Spinal cord (tissue), 10 donors: ENCODE data around the gene SIX2. TPM values are rescaled to one million over a fixed set of nuclear protein-coding genes. Genes with fewer than 3 reads are reported as not detected.
A peak's percentile ranks its signal among the peaks of the same experiment; 100 is the strongest.

Experiments used
- DNase-seq, 6 donors: peaks; one replicate each; pipeline versions ENCODE4 v3.0.0 to v3.0.0-alpha.2; 2013 to 2015; ENCODE audit warnings: low spot score in 6 of 6, low read depth in 4 of 6
- H3K27ac ChIP-seq: one replicate; pipeline ENCODE4 v1.5.1; 2013; ENCODE audit warnings: low read depth, low read length, control low read depth
- H3K27me3 ChIP-seq: one replicate; pipeline ENCODE4 v1.6.1; 2013; ENCODE audit warnings: low read length; ENCODE audit not compliant: control insufficient read depth, insufficient read depth
- H3K36me3 ChIP-seq: one replicate; pipeline ENCODE4 v1.6.1; 2013; ENCODE audit warnings: low read length; ENCODE audit not compliant: control insufficient read depth, insufficient read depth
- H3K4me1 ChIP-seq: one replicate; pipeline ENCODE4 v1.6.1; 2013; ENCODE audit warnings: low read length; ENCODE audit not compliant: control insufficient read depth, insufficient read depth
- H3K4me3 ChIP-seq: one replicate; pipeline ENCODE4 v1.5.1; 2013; ENCODE audit warnings: low read depth, low read length, control low read depth
- H3K9me3 ChIP-seq: one replicate; pipeline ENCODE4 v1.6.1; 2013; ENCODE audit warnings: low read length; ENCODE audit not compliant: control insufficient read depth, insufficient read depth
- WGBS: methylation state at CpG from one replicate; pipeline ENCODE4 v1.1.5; 2013; ENCODE audit warnings: missing lambda C conversion rate; ENCODE audit not compliant: insufficient coverage; 5-methylcytosine and 5-hydroxymethylcytosine counted together
- polyA plus RNA-seq, 2 donors: library from polyadenylated mRNA; unstranded; fragments of 120-200 nt; gene quantifications; one replicate each; pipeline ENCODE4 v1.2.1, GENCODE V29; 2013; ENCODE audit not compliant: insufficient read length in 2 of 2
- total RNA-seq, 2 donors: library from RNA; depleted of rRNA in 1 of 2; stranded (reverse); fragments of 120-200 nt in 1 of 2; fragments of >200 nt in 1 of 2; gene quantifications; one replicate each; pipeline versions ENCODE4 v1.2.3 to v1.2.4, GENCODE V29; 2013 to 2014
- donor health status: healthy.

SIX2 gene
- total and polyA plus RNA-seq, 4 donors = 0.16 to 5.5 (median 0.90) TPM

DNA sequence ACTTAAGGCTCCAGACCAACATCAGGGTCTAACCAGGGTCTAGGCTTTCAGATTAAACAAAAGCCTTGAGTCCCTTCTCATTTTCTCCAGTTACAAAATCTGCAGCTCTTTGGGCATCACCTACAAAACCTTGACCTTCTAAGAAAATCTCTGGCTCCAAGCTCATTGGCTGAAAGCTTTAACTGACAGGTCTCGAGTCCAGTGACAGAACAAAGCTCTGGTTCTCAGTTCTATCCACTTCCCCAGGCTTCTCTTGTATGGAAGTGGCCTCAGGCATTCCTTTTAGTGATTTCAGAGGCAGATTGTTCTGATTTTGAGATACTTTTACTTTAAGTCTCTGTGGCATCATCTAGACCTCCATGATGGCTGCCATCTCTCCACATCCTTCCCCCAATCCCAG, 11.3 kb downstream of the SIX2 start:
- H3K27me3 ChIP-seq = peaks cover 77% of the 10 kb centered on the region
- H3K36me3 ChIP-seq = no peaks in the 10 kb centered on the region
- no peak overlapping the region for H3K27ac ChIP-seq
- H3K4me3 ChIP-seq = no peak overlapping the region
- H3K4me1 ChIP-seq = peaks cover 19% of the 10 kb centered on the region
- DNase-seq = no peak
- no CpG with 5 or more reads among the region's 1 CpG for WGBS
- no peaks in the 10 kb centered on the region for H3K9me3 ChIP-seq

DNA sequence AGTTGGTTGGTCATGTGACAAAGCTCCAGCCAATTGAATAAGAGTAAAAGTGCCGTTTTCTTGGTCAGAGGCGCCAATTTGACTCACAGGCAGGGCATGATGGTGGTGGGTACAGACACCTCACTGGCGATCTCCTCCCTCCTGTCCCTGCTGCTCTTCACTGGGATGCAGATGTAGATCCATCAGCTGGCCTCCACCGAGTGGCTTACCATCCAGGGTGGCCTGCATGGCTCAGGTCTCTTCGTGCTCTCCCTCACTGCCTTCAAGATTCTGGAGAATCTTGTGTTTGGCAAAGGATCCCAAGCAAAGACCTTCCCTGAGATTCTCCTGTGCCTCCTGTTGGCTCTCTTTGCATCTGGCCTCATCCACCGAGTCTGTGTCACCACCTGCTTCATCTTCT, 12.9 kb downstream of the SIX2 start:
- Histone ChIP-seq H3K27me3 (peaks cover 61% of the 10 kb centered on the region), H3K9me3 (no peaks in the 10 kb centered on the region), H3K27ac (no peak overlapping the region), H3K36me3 (no peaks in the 10 kb centered on the region), H3K4me1 (peaks cover 13% of the 10 kb centered on the region), H3K4me3 (no peak overlapping the region)
- 77% methylated on average over 6 of the region's 6 CpGs for WGBS
- no peak for DNase-seq

DNA sequence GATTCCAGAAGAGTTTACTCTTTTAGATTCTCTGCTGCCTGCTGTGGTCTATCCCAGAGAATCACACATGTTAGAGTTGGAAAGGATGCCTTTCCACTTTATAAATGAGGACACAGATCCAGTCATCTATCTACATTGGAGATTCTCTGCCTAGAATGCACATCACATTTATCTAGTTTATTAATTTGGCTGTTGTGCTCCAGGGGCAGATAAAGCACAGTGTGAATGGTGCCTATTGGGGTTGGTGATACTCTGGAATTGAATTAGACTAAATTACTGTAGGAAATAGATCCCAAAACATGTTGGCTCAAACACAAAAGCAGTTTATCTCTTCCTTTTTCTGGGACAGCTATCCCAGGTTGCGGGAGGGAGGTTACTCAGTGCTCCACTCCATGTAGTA, 14.9 kb downstream of the SIX2 start:
- Histone ChIP-seq H3K27ac (no peak overlapping the region), H3K36me3 (no peaks in the 10 kb centered on the region), H3K27me3 (peaks cover 44% of the 10 kb centered on the region), H3K4me1 (no peaks in the 10 kb centered on the region), H3K9me3 (no peaks in the 10 kb centered on the region), H3K4me3 (no peak overlapping the region)
- WGBS = no CpG with 5 or more reads among the region's 1 CpG
- peak in 1 of 6 donors; percentile 67 for DNase-seq

DNA sequence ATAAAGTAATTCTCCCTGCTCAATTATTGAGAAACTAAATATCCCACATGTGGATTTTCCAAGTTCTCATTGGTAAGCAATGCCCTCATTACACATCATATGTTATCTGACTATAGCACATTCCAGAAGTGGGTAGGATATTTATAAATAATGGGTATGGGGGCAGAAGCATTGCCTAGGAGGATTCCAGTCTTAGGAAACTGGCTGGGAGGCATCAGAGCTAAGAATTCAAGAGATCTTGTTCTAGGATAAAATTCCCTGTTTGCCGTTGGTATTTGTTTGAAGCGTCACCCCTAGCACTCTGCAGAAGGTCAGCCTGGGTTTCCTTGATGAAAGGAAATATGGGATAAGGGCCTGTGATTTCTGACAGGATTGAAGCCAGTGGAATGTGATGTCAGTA, 20.1 kb downstream of the SIX2 start:
- H3K4me1 ChIP-seq = no peaks in the 10 kb centered on the region

DNA sequence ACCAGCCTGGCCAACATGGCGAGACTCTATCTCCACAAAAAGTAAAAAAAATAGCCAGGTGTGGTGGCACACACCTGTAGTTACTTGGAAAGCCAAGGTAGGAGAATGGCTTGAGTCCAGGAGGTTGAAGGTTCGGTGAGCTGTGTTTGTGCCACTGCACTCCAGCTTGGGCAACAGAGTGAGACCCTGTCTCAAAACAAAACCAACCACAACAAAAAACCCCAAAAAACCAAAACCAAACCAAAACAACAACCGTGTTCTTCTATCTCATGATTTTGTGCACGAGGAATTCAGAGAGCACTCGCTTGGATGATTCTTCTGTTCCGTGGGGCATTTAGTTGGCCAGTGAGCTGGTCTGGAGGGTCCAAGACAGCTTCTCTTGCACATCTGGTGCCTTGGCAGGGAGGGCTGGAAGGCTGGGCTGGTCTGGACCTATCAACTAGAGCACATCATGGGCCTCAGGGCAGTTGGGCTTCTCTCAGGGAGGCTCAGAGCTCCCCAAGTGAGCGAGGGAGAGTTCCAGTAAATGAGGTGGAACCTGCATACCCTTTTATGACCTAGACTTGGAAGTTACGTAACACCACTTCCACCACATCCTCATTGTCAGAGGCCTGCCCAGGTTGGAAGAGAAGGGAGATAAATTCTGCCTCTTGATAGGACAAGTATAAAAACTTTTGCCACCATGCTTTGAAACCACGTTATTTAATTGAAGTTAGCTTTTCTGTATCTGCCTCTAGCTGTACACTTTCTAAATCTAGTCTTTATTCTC, 25.2 kb downstream of the SIX2 start:
- DNase-seq = no peak
- WGBS = 93% methylated on average over 2 of the region's 9 CpGs
- Histone ChIP-seq H3K36me3 (no peaks in the 10 kb centered on the region), H3K9me3 (peaks cover 3% of the 10 kb centered on the region), H3K27ac (no peak overlapping the region), H3K27me3 (peaks cover 13% of the 10 kb centered on the region), H3K4me3 (no peak overlapping the region), H3K4me1 (no peaks in the 10 kb centered on the region)

More for the DNA sequence above, 20.1 kb downstream of the SIX2 start:
- Histone ChIP-seq H3K9me3 (peaks cover 3% of the 10 kb centered on the region), H3K36me3 (no peaks in the 10 kb centered on the region), H3K4me3 (no peak overlapping the region), H3K27ac (no peak overlapping the region), H3K27me3 (peaks cover 17% of the 10 kb centered on the region)
- DNase-seq = no peak
- 94% methylated on average over 2 of the region's 2 CpGs for WGBS

DNA sequence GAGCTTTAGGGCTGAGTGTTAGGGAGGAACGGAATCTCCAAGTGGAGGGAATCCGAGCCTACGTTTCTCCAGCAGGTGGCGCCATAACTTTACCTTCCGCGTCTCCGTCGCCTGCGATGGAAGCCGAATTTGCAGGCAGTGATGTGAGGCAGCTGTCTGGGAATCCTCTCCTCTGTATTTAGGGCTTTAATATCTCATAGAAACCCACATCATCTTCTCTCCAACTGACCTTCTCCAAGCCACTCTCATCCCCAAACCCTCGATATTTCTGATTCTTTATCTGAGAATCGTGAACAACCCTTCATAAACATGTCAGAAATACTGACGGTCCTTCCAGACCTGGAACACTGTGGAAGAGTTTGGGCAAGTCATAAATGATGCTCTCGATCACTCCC, 27.5 kb downstream of the SIX2 start:
- Histone ChIP-seq H3K4me1 (no peaks in the 10 kb centered on the region), H3K27ac (no peak overlapping the region), H3K27me3 (peaks cover 7% of the 10 kb centered on the region), H3K4me3 (no peak overlapping the region), H3K36me3 (no peaks in the 10 kb centered on the region), H3K9me3 (no peaks in the 10 kb centered on the region)
- WGBS = 15% methylated on average over 10 of the region's 14 CpGs
- DNase-seq = peak; percentile 59 to 94 (median 74)

DNA sequence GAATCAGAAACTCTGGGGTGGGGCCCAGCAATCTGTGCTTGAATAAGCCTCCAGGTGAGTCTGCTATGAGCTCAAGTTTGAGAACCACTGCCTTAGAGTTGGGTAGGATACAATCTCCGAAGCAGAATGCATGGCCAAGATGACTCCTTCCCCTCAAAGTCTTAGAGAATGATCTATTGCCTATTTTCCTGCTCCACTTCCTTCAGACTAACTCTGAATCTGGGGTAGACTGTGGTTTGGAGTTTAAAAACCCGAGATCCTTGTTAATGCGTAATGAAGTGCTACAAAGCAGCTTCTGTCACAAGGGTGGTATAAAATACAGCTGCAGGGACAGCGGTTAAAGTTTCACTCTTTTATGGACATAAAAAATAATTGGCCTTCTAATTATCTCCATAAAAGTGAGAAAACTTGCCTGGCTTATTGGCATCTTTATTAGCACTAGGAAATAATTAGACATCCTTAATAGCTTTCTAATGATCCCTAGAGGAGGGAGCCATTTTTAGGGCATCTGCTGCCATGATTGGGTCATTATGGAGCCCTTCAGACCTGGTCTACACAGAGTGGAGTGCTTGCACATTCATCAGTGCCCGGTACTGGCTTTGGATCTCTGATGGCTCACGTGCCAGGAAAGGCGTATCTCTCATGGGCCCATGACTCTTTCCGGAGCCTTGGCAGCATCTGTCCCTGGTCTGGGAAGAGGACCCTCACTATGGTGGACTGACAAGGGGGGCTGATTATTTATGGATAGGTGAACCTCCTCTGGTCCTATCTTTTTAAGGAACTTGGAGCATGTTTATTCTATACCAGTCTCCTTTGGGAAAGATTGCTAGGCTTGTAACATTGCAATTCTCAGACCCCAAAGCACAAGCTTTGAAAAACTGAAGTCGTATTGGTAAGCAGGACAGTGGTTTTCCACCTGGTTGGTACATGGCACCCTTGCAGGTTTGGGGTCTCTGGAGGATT, 28.2 kb downstream of the SIX2 start:
- no peak overlapping the region for H3K27ac ChIP-seq
- H3K4me1 ChIP-seq = no peaks in the 10 kb centered on the region
- peak in 2 of 6 donors; percentile 26 to 57 for DNase-seq
- no peaks in the 10 kb centered on the region for H3K36me3 ChIP-seq
- peaks cover 5% of the 10 kb centered on the region for H3K27me3 ChIP-seq
- H3K9me3 ChIP-seq = no peaks in the 10 kb centered on the region
- 42% methylated on average over 5 of the region's 9 CpGs for WGBS
- H3K4me3 ChIP-seq = no peak overlapping the region

DNA sequence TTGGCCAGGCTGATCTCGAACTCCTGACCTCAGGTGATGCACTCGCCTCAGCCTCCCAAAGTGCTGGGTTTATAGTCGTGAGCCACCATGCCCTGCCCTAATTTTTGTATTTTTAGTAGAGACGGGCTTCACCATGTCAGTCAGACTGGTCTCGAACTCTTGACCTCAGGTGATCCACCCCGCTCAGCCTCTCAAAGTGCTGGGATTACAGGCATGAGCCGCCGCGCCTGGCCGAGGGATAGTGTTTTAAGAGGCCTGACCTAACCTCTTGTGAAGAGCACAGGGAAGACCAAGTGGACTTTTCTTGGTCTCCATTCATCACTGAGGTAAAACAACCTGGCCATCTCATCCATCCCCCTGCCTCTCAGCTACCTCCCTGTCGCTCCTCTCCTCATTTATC, 29.7 kb downstream of the SIX2 start:
- Histone ChIP-seq H3K36me3 (no peaks in the 10 kb centered on the region), H3K27ac (no peak overlapping the region), H3K4me1 (no peaks in the 10 kb centered on the region), H3K27me3 (peaks cover 5% of the 10 kb centered on the region), H3K4me3 (no peak overlapping the region), H3K9me3 (no peaks in the 10 kb centered on the region)
- 84% methylated on average over 10 of the region's 11 CpGs for WGBS
- no peak for DNase-seq

DNA sequence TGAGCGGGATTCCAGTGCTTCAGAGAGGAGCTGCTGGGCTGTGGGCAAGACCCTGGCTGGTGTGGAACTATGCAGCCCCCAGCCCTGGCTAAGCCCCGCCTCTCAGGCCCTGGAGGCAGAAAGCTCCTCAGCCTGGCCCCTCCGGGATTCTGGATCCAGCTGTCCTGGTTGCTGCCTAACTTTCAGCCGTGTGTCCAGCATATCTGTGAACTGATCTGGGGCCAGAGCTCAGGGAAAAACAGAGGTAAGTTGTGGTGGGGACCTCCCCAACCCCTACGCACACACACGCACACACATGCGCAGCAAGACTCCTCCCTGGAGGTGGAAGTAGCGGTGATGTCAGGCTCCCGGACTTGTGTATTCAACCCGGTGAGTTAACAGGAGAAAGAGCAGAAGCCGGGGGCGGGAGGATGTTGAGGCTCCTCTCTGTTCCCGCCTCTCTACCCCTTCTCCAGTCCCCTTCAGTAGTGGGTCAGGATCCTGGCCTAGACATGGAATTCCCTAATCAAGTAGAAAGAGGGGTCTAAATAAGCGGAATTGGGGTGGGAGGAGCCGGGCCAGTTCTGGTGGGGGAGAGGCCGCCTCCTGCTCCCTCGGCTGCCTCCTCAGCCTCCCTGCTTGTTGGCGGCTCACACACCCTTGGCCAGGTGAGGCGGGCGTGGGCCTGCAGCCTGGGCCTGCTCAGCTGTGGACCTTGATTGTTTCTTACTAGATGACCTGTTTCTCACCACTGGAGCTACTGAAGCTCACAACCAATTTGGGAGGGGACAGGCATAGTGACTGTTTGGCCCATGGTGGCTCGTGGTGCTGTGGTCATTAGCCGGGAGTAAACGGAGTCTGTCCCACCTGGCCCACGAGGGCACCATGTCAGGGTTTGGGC, 33.4 kb downstream of the SIX2 start:
- Histone ChIP-seq H3K4me1 (peaks cover 4% of the 10 kb centered on the region), H3K36me3 (no peaks in the 10 kb centered on the region), H3K27ac (no peak overlapping the region), H3K27me3 (no peaks in the 10 kb centered on the region), H3K4me3 (no peak overlapping the region), H3K9me3 (no peaks in the 10 kb centered on the region)
- no peak for DNase-seq
- WGBS = 73% methylated on average over 17 of the region's 24 CpGs
